OCI-LY3 (cell line): ENCODE results near the gene CITED4.

Experiments
- CTCF ChIP-seq: fragments of 200-600, 300-600 bp; sonication (generic); IDR thresholded peaks from 2 replicates; pipeline ENCODE4 v1.5.1; 2014; ENCODE audit warnings: antibody characterized with exemption, low read length, low read depth
- EZH2phosphoT487 ChIP-seq: fragments of 200-600 bp; shearing (Covaris generic); IDR thresholded peaks from 2 replicates; pipeline ENCODE4 v1.6.1; 2018; ENCODE audit warnings: antibody characterized with exemption, mixed run types, low read depth

GRCh38 chr1:40825996-40826395 is 36.2 kb downstream of the CITED4 start:
- TF ChIP-seq CTCF (no peak), EZH2phosphoT487 (no peak)
